Fibroblast of the aortic adventitia (primary cell): ENCODE results near the gene ACTA2. TPM values are rescaled to one million over a fixed set of nuclear protein-coding genes. Genes with fewer than 3 reads are reported as not detected.

Source experiments
- DNase-seq: peaks from one replicate; pipeline ENCODE4 v3.0.0-alpha.2; 2010; ENCODE audit warnings: low read depth
- H3K4me3 ChIP-seq: 2 replicates; pipeline ENCODE4 v1.5.1; 2011; ENCODE audit warnings: low read depth, mild to moderate bottlenecking, control low read depth, low read length, moderate library complexity
- CTCF ChIP-seq: IDR thresholded peaks from 2 replicates; pipeline ENCODE4 v1.5.1; 2011; ENCODE audit warnings: mild to moderate bottlenecking, low read length, control low read depth, inconsistent platforms; ENCODE audit not compliant: insufficient read depth
- small RNA-seq: library from RNA; depleted of rRNA; stranded (forward); fragments of <200 nt; gene quantifications from one replicate; pipeline ENCODE3, GENCODE V24; 2012
- total RNA-seq: library from RNA; depleted of rRNA; stranded (reverse); fragments of >200 nt; gene quantifications from 2 replicates; pipeline ENCODE4 v1.2.3, GENCODE V29; 2012; ENCODE audit warnings: low replicate concordance

Gene ACTA2
- total RNA-seq, 1 donor, result 73.5 TPM

DNA sequence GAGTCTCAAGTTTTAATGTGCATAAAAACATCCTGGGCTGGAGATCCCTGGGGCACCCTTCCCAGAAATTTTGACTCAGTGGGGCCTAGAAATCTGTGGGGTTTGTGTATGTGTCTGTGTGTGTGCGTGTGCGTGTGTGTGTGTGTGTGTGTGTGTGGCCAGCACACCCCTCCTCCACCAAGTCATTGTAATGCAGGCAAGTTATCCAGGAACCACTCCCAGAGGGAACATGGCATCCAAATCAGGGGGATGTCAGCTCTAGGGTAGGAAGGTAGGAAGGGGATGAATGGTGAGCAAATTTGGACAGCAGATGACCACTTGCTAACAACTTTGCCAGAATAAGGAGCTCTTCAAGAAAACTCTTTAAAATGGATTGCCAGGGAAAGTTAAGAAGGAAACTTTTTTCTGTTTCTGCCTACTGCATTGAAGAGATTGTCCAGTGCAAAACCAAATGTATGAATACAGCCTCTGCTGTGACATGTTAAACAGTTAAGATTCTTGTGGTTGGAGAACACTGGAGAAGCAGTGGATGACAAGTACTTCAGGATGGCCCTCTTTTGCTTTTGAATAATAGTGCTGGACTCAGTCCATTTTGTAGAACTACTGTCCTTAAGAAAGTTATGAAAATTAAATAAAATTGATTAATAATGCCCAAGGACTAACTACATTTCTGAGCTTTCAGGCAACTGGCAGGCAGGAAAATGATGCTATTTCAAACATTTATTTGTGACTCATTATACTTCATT is 60.2 kb downstream of the ACTA2 start:
- peak; percentile 62 for DNase-seq
- no peak overlapping the region for H3K4me3 ChIP-seq
- TF ChIP-seq CTCF, result no peak

DNA sequence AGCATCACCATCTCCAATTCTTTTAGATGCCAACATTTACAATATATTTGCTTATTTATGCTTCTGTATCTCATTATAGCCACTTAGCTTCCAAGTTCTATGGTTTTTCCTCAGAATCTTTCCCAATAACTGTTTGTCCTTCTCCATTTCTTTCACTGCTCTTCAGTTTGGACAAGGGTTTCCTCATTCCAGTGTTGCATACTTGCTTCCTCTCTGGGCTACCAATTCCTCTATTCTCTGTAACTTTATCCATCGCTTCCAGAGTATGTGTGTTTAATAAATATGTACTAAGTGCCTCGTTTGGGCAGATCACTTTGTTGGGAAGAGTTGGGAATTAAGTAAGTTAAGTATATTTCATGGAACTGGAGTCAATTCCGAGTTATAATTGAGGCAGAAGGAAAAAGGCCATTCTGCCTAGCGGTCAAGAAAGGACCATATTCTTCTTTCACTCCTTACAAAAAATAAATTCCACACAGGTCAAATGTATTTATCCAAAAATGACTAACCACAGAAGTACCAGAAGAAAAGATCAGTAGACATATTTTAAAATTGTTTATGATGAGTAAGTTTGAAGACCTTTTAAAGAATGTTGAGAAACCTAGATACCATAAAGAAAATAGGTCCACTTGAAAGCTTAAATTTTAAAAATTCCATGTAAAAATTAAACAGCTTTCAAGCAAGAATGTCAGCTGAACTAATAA is 61.7 kb downstream of the ACTA2 start:
- TF ChIP-seq CTCF, result no peak
- H3K4me3 ChIP-seq, result no peak overlapping the region
- DNase-seq, result no peak

DNA sequence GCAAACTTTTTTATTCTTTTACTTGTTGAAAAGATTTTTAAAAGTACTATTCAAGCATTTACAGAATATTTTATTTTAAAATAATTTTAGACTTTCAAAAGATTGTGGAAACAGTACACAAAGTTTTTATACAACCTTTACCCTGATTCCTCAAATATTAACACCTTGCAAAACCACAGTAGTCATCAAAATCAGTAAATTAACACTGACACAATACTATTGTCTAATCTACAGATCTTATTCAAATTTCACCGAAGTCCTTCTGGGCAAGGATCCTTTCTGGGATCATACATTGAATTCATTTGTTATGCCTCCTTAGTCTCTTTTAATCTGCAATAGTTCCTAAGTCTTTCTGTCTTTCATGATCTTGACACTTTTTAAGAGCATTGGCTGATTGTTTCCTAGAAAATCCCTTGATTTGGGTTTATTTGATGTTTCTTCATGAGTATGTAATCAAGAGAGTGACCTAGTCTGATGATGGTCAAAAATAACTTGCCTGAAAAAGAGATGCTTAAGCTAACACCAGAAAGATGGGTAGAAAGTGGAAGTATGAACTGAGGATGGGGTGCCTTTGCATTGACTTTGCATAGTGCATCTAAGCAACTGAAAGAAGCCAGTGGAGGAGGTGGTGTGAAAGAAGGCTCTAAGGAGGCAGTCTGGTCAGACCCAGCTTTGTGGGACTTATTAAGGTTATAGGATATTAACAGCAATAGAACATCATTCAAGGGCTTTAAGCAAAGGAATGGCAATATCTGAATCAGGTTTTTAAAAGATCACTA is 62.8 kb downstream of the ACTA2 start:
- no peak for TF ChIP-seq CTCF

GRCh38 chr10:88888810-88889445 is 63.6 kb downstream of the ACTA2 start:
- DNase-seq, result no peak
- no peak for TF ChIP-seq CTCF
- H3K4me3 ChIP-seq, result no peak overlapping the region

More for the DNA sequence above, 62.8 kb downstream of the ACTA2 start:
- H3K4me3 ChIP-seq, result no peak overlapping the region
- DNase-seq, result no peak

GRCh38 chr10:88886557-88886956 is 66.0 kb downstream of the ACTA2 start:
- TF ChIP-seq CTCF, result no peak
- DNase-seq, result no peak
- no peak overlapping the region for H3K4me3 ChIP-seq

Small RNAs within 50 kb of the gene (small RNA-seq; reads per million reads assigned to genes)
- not detected for gene RF02116

Other genes starting within 250 kb of the ACTA2 start
- gene LIPK, start 246.5 kb downstream of the ACTA2 start, total RNA-seq, result not detected in 2 replicates
- gene LIPN, start 192.8 kb downstream of the ACTA2 start, total RNA-seq, result not detected in 2 replicates
- 0.82 TPM in 1 of 2 replicates, not detected in the other for gene LIPM, start 150.0 kb downstream of the ACTA2 start, total RNA-seq
- gene ANKRD22, start 100.9 kb downstream of the ACTA2 start, total RNA-seq, result 0.09 and 0.33 TPM in 2 replicates
- 35.3 and 50.0 TPM in 2 replicates for gene STAMBPL1, start 72.5 kb downstream of the ACTA2 start, total RNA-seq
- gene FAS, start 38.0 kb upstream of the ACTA2 start, total RNA-seq, result 55.5 and 61.9 TPM in 2 replicates